SK-N-SH treated with all-trans-retinoic acid at 6 μM for 48 hours (cell line): ENCODE results near the gene COBL.

ENCODE experiments used
- ATAC-seq: fragments of 200-7000 bp; cut with Tn5 transposase; 3 replicates; pipeline ENCODE4 v1.9.1; 2020; ENCODE audit warnings: mild to moderate bottlenecking, moderate library complexity
- ARNTL ChIP-seq: fragments of 450-650 bp; formaldehyde crosslinking; IDR thresholded peaks from 2 replicates; pipeline ENCODE4 v1.5.0; 2020; ENCODE audit warnings: low read depth, mild to moderate bottlenecking, moderate library complexity, borderline replicate concordance
- BACH2 ChIP-seq: fragments of 250-450 bp; sonication (Bioruptor Pico); IDR thresholded peaks from 2 replicates; pipeline ENCODE4 v1.9.0; 2021; ENCODE audit warnings: mild to moderate bottlenecking, borderline replicate concordance
- CSDC2 ChIP-seq: fragments of 250-450 bp; sonication (Bioruptor Pico); IDR thresholded peaks from 2 replicates; pipeline ENCODE4 v1.5.0; 2020; ENCODE audit warnings: mild to moderate bottlenecking, moderate library complexity
- ESRRG ChIP-seq: fragments of 250-450 bp; sonication (Bioruptor Pico); IDR thresholded peaks from 2 replicates; pipeline ENCODE4 v1.6.1; 2021; ENCODE audit warnings: mild to moderate bottlenecking
- GLIS3 ChIP-seq: fragments of 250-450 bp; sonication (Bioruptor Pico); IDR thresholded peaks from 2 replicates; pipeline ENCODE4 v1.5.0; 2020; ENCODE audit warnings: mild to moderate bottlenecking, moderate library complexity
- ISL1 ChIP-seq: fragments of 250-450 bp; sonication (Bioruptor Pico); IDR thresholded peaks from 2 replicates; pipeline ENCODE4 v2.1.2; 2022; ENCODE audit warnings: mild to moderate bottlenecking, moderate library complexity
- OSR1 ChIP-seq: fragments of 250-450 bp; sonication (Bioruptor Pico); IDR thresholded peaks from 2 replicates; pipeline ENCODE4 v1.8.0; 2022; ENCODE audit warnings: moderate library complexity, mild to moderate bottlenecking, inconsistent platforms
- RARB ChIP-seq: fragments of 250-450 bp; sonication (Bioruptor Pico); IDR thresholded peaks from 2 replicates; pipeline ENCODE4 v1.8.0; 2021; ENCODE audit warnings: mild to moderate bottlenecking, moderate library complexity
- SNAI2 ChIP-seq: fragments of 250-450 bp; sonication (Bioruptor Pico); IDR thresholded peaks from 2 replicates; pipeline ENCODE4 v1.5.0; 2020; ENCODE audit warnings: mild to moderate bottlenecking, moderate library complexity
- TCF4 ChIP-seq: fragments of 250-450 bp; sonication (Bioruptor Pico); IDR thresholded peaks from 2 replicates; pipeline ENCODE4 v1.8.0; 2021; ENCODE audit warnings: mild to moderate bottlenecking, moderate library complexity, borderline replicate concordance
- TOX ChIP-seq: fragments of 250-450 bp; sonication (Bioruptor Pico); IDR thresholded peaks from 2 replicates; pipeline ENCODE4 v1.8.0; 2021; ENCODE audit warnings: mild to moderate bottlenecking, moderate library complexity, borderline replicate concordance
- ZC3H10 ChIP-seq: fragments of 250-450 bp; sonication (Bioruptor Pico); IDR thresholded peaks from 2 replicates; pipeline ENCODE4 v1.5.1; 2021; ENCODE audit warnings: mild to moderate bottlenecking, moderate library complexity
- ZFP3 ChIP-seq: fragments of 250-450 bp; sonication (Bioruptor Pico); IDR thresholded peaks from 2 replicates; pipeline ENCODE4 v1.5.0; 2020; ENCODE audit warnings: mild to moderate bottlenecking, moderate library complexity
- ZFP30 ChIP-seq: fragments of 450-650 bp; formaldehyde crosslinking; IDR thresholded peaks from 2 replicates; pipeline ENCODE4 v1.5.0; 2022; ENCODE audit warnings: mild to moderate bottlenecking, moderate library complexity
- ZNF565 ChIP-seq: fragments of 450-650 bp; formaldehyde crosslinking; conservative IDR thresholded peaks from 2 replicates; pipeline ENCODE4 v1.5.0; 2020; ENCODE audit warnings: low read depth, mild to moderate bottlenecking, moderate library complexity
- ZNF70 ChIP-seq: fragments of 450-650 bp; formaldehyde crosslinking; IDR thresholded peaks from 2 replicates; pipeline ENCODE4 v1.5.0; 2020; ENCODE audit warnings: mild to moderate bottlenecking, moderate library complexity
- ZNF8 ChIP-seq: fragments of 450-650 bp; formaldehyde crosslinking; IDR thresholded peaks from 2 replicates; pipeline ENCODE4 v1.5.0; 2020; ENCODE audit warnings: mild to moderate bottlenecking, moderate library complexity
- TF ChIP-seq, protein P1 (sequence below): fragments of 250-450 bp; sonication (Bioruptor Pico); IDR thresholded peaks from 2 replicates; pipeline ENCODE4 v1.5.1; 2021; ENCODE audit warnings: mild to moderate bottlenecking, moderate library complexity
- TF ChIP-seq, protein P2 (sequence below): fragments of 250-450 bp; sonication (Bioruptor Pico); IDR thresholded peaks from 2 replicates; pipeline ENCODE4 v1.8.0; 2021; ENCODE audit warnings: low read depth, mild to moderate bottlenecking, moderate library complexity, borderline replicate concordance
- TF ChIP-seq, protein P3 (sequence below): fragments of 250-450 bp; sonication (Bioruptor Pico); IDR thresholded peaks from 2 replicates; pipeline ENCODE4 v1.5.1; 2020; ENCODE audit warnings: low read depth, mild to moderate bottlenecking, moderate library complexity
- TF ChIP-seq, protein P4 (sequence below): fragments of 250-450 bp; sonication (Bioruptor Pico); IDR thresholded peaks from 2 replicates; pipeline ENCODE4 v1.5.0; 2020; ENCODE audit warnings: mild to moderate bottlenecking, moderate library complexity

COBL gene

DNA sequence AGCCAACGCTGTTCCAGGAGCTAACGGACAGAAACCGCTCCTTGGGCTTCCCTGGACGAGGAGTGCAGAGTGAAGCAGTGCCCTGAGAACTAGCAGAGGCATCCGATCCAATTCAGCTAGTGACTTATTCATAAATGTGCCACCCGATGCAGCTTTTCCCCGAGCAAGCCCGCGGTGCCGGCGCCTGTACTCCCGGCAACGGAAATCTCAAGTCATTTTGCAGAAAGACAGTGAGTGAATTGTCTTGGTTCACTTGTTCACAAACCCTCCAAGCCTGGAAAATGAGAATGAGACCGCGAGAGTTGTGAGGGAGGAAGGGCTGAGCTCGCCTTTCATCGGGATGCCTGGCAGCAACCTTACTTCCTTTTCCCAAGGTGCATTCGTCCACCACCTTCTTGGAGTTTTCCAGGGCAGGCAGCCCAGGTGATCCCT lies 87.5 kb downstream of the COBL start:
- ATAC-seq = no peak
- TF ChIP-seq, protein P1, sequence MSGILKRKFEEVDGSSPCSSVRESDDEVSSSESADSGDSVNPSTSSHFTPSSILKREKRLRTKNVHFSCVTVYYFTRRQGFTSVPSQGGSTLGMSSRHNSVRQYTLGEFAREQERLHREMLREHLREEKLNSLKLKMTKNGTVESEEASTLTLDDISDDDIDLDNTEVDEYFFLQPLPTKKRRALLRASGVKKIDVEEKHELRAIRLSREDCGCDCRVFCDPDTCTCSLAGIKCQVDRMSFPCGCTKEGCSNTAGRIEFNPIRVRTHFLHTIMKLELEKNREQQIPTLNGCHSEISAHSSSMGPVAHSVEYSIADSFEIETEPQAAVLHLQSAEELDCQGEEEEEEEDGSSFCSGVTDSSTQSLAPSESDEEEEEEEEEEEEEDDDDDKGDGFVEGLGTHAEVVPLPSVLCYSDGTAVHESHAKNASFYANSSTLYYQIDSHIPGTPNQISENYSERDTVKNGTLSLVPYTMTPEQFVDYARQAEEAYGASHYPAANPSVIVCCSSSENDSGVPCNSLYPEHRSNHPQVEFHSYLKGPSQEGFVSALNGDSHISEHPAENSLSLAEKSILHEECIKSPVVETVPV (CRISPR knock-in tag) = no peak
- no peak for TF ChIP-seq RARB (CRISPR knock-in tag)
- no peak for TF ChIP-seq ZFP3 (CRISPR knock-in tag)
- no peak for TF ChIP-seq ISL1
- no peak for TF ChIP-seq OSR1 (CRISPR knock-in tag)
- TF ChIP-seq ARNTL (CRISPR knock-in tag) = no peak
- TF ChIP-seq, protein P2, sequence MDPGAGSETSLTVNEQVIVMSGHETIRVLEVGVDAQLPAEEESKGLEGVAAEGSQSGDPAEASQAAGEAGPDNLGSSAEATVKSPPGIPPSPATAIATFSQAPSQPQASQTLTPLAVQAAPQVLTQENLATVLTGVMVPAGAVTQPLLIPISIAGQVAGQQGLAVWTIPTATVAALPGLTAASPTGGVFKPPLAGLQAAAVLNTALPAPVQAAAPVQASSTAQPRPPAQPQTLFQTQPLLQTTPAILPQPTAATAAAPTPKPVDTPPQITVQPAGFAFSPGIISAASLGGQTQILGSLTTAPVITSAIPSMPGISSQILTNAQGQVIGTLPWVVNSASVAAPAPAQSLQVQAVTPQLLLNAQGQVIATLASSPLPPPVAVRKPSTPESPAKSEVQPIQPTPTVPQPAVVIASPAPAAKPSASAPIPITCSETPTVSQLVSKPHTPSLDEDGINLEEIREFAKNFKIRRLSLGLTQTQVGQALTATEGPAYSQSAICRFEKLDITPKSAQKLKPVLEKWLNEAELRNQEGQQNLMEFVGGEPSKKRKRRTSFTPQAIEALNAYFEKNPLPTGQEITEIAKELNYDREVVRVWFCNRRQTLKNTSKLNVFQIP (CRISPR knock-in tag) = no peak

DNA sequence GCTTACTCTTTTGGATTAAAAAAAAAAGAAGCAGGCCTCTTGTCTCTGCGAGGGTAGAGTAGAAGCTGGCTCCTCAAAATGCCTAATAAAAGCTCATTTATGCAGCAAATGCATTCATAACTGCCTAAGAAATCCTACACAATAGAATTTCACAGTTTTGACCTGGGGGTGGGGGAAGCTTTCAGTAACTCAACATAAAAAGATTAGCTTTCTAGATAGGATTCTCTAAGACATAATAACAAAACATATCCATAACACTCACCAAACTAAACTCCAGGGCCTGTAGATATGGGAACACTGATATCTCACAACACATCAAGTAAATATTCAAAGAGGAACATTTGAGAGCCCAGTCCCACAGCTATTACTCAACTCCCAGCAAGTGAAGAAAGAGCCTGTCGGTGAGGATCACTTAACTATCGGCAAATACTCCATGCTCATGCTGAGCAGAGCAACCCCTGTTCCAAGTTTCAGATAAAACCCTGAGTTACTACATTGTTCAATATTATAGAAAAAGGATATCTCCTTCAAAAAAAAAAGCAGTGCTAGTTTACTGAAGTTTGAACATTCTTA lies 88.1 kb downstream of the COBL start:
- no peak for TF ChIP-seq ZFP30 (CRISPR knock-in tag)
- TF ChIP-seq, protein P3, sequence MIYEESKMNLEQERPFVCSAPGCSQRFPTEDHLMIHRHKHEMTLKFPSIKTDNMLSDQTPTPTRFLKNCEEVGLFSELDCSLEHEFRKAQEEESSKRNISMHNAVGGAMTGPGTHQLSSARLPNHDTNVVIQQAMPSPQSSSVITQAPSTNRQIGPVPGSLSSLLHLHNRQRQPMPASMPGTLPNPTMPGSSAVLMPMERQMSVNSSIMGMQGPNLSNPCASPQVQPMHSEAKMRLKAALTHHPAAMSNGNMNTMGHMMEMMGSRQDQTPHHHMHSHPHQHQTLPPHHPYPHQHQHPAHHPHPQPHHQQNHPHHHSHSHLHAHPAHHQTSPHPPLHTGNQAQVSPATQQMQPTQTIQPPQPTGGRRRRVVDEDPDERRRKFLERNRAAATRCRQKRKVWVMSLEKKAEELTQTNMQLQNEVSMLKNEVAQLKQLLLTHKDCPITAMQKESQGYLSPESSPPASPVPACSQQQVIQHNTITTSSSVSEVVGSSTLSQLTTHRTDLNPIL = no peak
- no peak for TF ChIP-seq ZFP3 (CRISPR knock-in tag)
- no peak for TF ChIP-seq TCF4 (CRISPR knock-in tag)
- no peak for TF ChIP-seq TOX (CRISPR knock-in tag)
- TF ChIP-seq SNAI2 = no peak
- TF ChIP-seq BACH2 (CRISPR knock-in tag) = no peak
- TF ChIP-seq, protein P1 (CRISPR knock-in tag) = no peak
- no peak for TF ChIP-seq ISL1
- no peak for TF ChIP-seq OSR1 (CRISPR knock-in tag)
- TF ChIP-seq, protein P2 (CRISPR knock-in tag) = no peak
- TF ChIP-seq ZNF8 (CRISPR knock-in tag) = no peak
- no peak for TF ChIP-seq ESRRG
- TF ChIP-seq, protein P4, sequence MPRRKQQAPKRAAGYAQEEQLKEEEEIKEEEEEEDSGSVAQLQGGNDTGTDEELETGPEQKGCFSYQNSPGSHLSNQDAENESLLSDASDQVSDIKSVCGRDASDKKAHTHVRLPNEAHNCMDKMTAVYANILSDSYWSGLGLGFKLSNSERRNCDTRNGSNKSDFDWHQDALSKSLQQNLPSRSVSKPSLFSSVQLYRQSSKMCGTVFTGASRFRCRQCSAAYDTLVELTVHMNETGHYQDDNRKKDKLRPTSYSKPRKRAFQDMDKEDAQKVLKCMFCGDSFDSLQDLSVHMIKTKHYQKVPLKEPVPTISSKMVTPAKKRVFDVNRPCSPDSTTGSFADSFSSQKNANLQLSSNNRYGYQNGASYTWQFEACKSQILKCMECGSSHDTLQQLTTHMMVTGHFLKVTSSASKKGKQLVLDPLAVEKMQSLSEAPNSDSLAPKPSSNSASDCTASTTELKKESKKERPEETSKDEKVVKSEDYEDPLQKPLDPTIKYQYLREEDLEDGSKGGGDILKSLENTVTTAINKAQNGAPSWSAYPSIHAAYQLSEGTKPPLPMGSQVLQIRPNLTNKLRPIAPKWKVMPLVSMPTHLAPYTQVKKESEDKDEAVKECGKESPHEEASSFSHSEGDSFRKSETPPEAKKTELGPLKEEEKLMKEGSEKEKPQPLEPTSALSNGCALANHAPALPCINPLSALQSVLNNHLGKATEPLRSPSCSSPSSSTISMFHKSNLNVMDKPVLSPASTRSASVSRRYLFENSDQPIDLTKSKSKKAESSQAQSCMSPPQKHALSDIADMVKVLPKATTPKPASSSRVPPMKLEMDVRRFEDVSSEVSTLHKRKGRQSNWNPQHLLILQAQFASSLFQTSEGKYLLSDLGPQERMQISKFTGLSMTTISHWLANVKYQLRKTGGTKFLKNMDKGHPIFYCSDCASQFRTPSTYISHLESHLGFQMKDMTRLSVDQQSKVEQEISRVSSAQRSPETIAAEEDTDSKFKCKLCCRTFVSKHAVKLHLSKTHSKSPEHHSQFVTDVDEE (CRISPR knock-in tag) = no peak
- no peak for TF ChIP-seq CSDC2 (CRISPR knock-in tag)
- TF ChIP-seq GLIS3 = no peak
- TF ChIP-seq ZNF565 = no peak
- no peak for ATAC-seq

DNA sequence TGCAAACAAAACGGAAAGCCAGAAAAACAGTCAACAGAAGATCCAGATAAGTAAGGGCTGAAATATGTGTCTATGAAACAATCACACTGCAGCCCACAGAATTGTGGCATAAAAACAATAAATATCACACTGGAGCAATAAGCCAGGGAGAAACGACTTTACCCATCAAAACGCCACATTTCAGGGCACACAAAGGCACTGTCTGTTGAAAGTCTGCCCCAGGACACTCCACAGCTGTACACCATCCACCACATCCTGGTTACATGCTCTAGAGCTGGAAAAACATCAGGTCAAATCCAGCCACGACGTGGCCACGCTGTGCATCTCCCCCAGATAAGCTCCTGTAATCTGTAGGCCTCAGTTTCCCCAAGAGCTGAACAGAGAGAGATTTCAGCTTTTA lies 88.7 kb downstream of the COBL start:
- ATAC-seq = no peak
- TF ChIP-seq ZNF8 (CRISPR knock-in tag) (no peak), ZNF70 (CRISPR knock-in tag) (no peak), ARNTL (CRISPR knock-in tag) (no peak), SNAI2 (no peak), TCF4 (CRISPR knock-in tag) (no peak), BACH2 (CRISPR knock-in tag) (no peak), ESRRG (no peak), CSDC2 (CRISPR knock-in tag) (no peak), ZNF565 (no peak), ZC3H10 (CRISPR knock-in tag) (no peak), RARB (CRISPR knock-in tag) (no peak), TOX (CRISPR knock-in tag) (no peak)
- TF ChIP-seq, protein P1 (CRISPR knock-in tag) = no peak
- TF ChIP-seq, protein P2 (CRISPR knock-in tag) = no peak
- TF ChIP-seq, protein P3 = no peak
